ENCODE measurements around the gene NEURL1. TPM values are rescaled to one million over a fixed set of nuclear protein-coding genes. Genes with fewer than 3 reads are reported as not detected.

NEURL1 gene
- polyA plus RNA-seq, 3 donors, result 3.0 to 17.2 (median 3.3) TPM

- Histone ChIP-seq H3K9me3 (replicated peaks in 1 of 2; ENCODE audit: control insufficient read depth in 1 of 2, insufficient read depth in 1 of 2, low read length in 2 of 2) (peaks cover 0 to 5% of the 10 kb centered on the region in 2 donors), H3K4me2 (replicated peaks; ENCODE audit: extremely low read depth, low read length, poor library complexity, severe bottlenecking) (peak overlapping the region; percentile 78), H2AFZ (ENCODE audit: insufficient read depth, low read depth, low read length, poor library complexity, severe bottlenecking) (peak overlapping the region; percentile 60), H3K4me1 (ENCODE audit: control insufficient read depth in 1 of 2, insufficient read depth in 2 of 2, low read length in 2 of 2) (peaks cover 62 to 78% of the 10 kb centered on the region in 2 donors), H3K27ac (ENCODE audit: low read depth in 1 of 2, low read length in 2 of 2) (no peak overlapping the region), H3K79me2 (ENCODE audit: insufficient read depth, low read length) (no peaks in the 10 kb centered on the region), H3K27me3 (ENCODE audit: control insufficient read depth in 2 of 2, insufficient read depth in 2 of 2, low read length in 2 of 2) (peaks cover 0 to 17% of the 10 kb centered on the region in 2 donors), H3K36me3 (replicated peaks in 1 of 2; ENCODE audit: control insufficient read depth in 1 of 2, insufficient read depth in 2 of 2, low read length in 2 of 2) (no peaks in the 10 kb centered on the region), H3K4me3 (replicated peaks in 1 of 3; ENCODE audit: low read depth in 2 of 3, low read length in 3 of 3) (peak overlapping the region; percentile 28 to 71 (median 50)), H4K20me1 (ENCODE audit: insufficient read depth, low read length) (no peaks in the 10 kb centered on the region), H3K9ac (ENCODE audit: insufficient read depth, low read length, poor library complexity, severe bottlenecking) (peak overlapping the region; percentile 70)
- H3K4me3 Mint-ChIP-seq, result peak overlapping the region; percentile 71 to 81
- H3K27me3 Mint-ChIP-seq (ENCODE audit: low read depth in 3 of 3), result peaks cover 17 to 46% (median 42%) of the 10 kb centered on the region in 3 donors
- peak overlapping the region in 2 of 7 donors; percentile 37 to 66 for H3K27ac Mint-ChIP-seq
- intact Hi-C loops (cut with micrococcal nuclease), result no loop called here
- no peak for TF ChIP-seq CTCF (IDR thresholded peaks at IDR 0.05)
- 0% methylated on average over 9 of the region's 18 CpGs for WGBS (ENCODE audit: insufficient coverage)
- H3K36me3 Mint-ChIP-seq, result peaks cover 0 to 9% of the 10 kb centered on the region in 2 donors
- no peak for DNase-seq
- H3K4me1 Mint-ChIP-seq, result peaks cover 72% of the 10 kb centered on the region
- H3K9me3 Mint-ChIP-seq, result peaks cover 4 to 12% (median 7%) of the 10 kb centered on the region in 7 donors
These were observed 61.8 kb downstream of the NEURL1 start for GRCh38 chr10:103555325-103555649.

- Mint-ChIP-seq H3K36me3 (peaks cover 0 to 9% of the 10 kb centered on the region in 2 donors), H3K4me3 (peak overlapping the region; percentile 71 to 81), H3K4me1 (peaks cover 69% of the 10 kb centered on the region), H3K9me3 (peaks cover 5 to 16% (median 10%) of the 10 kb centered on the region in 7 donors), H3K27ac (no peak overlapping the region), H3K27me3 (ENCODE audit: low read depth in 3 of 3) (peaks cover 17 to 43% (median 42%) of the 10 kb centered on the region in 3 donors)
- no peaks in the 10 kb centered on the region for H4K20me1 ChIP-seq (ENCODE audit: insufficient read depth, low read length)
- no peak overlapping the region for H3K27ac ChIP-seq (ENCODE audit: low read depth in 1 of 2, low read length in 2 of 2)
- peak overlapping the region; percentile 78 for H3K4me2 ChIP-seq (replicated peaks; ENCODE audit: extremely low read depth, low read length, poor library complexity, severe bottlenecking)
- 79% methylated on average over 11 of the region's 11 CpGs for WGBS (ENCODE audit: insufficient coverage)
- intact Hi-C loops (cut with micrococcal nuclease), result no loop called here
- H3K36me3 ChIP-seq (replicated peaks in 1 of 2; ENCODE audit: control insufficient read depth in 1 of 2, insufficient read depth in 2 of 2, low read length in 2 of 2), result no peaks in the 10 kb centered on the region
- no peak for TF ChIP-seq CTCF (IDR thresholded peaks at IDR 0.05)
- DNase-seq, result no peak
- no peaks in the 10 kb centered on the region for H3K79me2 ChIP-seq (ENCODE audit: insufficient read depth, low read length)
- H3K9ac ChIP-seq (ENCODE audit: insufficient read depth, low read length, poor library complexity, severe bottlenecking), result peak overlapping the region; percentile 70
- peaks cover 61 to 73% of the 10 kb centered on the region in 2 donors for H3K4me1 ChIP-seq (ENCODE audit: control insufficient read depth in 1 of 2, insufficient read depth in 2 of 2, low read length in 2 of 2)
- peak overlapping the region; percentile 28 to 71 (median 50) for H3K4me3 ChIP-seq (replicated peaks in 1 of 3; ENCODE audit: low read depth in 2 of 3, low read length in 3 of 3)
- H3K27me3 ChIP-seq (ENCODE audit: control insufficient read depth in 2 of 2, insufficient read depth in 2 of 2, low read length in 2 of 2), result peaks cover 0 to 17% of the 10 kb centered on the region in 2 donors
- peak overlapping the region; percentile 60 for H2AFZ ChIP-seq (ENCODE audit: insufficient read depth, low read depth, low read length, poor library complexity, severe bottlenecking)
- H3K9me3 ChIP-seq (replicated peaks in 1 of 2; ENCODE audit: control insufficient read depth in 1 of 2, insufficient read depth in 1 of 2, low read length in 2 of 2), result peaks cover 0 to 9% of the 10 kb centered on the region in 2 donors
These were observed 62.2 kb downstream of the NEURL1 start for GRCh38 chr10:103555712-103556111.
